ENCODE results near the gene TRAPPC13. TPM values are rescaled to one million over a fixed set of nuclear protein-coding genes. Genes with fewer than 3 reads are reported as not detected.
"Not testable (repeated sequence)": the region's sequence is repeated elsewhere in the genome, so short reads cannot be mapped to it uniquely, and the experiment has no call there.

The TRAPPC13 gene
- 9.2 and 18.3 TPM in 2 replicates for total RNA-seq

- no peak for TF ChIP-seq CTCF (conservative IDR thresholded peaks at IDR 0.05; ENCODE audit: low read depth, low read length)
- H3K4me3 ChIP-seq (ENCODE audit: low read depth, low read length): peak within 1 kb of the TSS; percentile 94
- DNase-seq (ENCODE audit: low read depth): peak; percentile 74
Observed at GRCh38 chr5:65624571-65625555, at the start of gene TRAPPC13, which contains the start of gene SHLD3. Gene TRAPPC13 (plus strand): TSS chr5:65625027. CDS start chr5:65625061, 34 bp downstream. Gene SHLD3 (plus strand): TSS chr5:65625027. CDS start chr5:65629588, 4,561 bp downstream.

GRCh38 chr5:65577141-65577540, 47.7 kb upstream of the TRAPPC13 start:
- TF ChIP-seq CTCF (conservative IDR thresholded peaks at IDR 0.05; ENCODE audit: low read depth, low read length): no peak
- DNase-seq (ENCODE audit: low read depth): no peak
- no peak overlapping the region for H3K4me3 ChIP-seq (ENCODE audit: low read depth, low read length)

GRCh38 chr5:65588694-65589093, 36.1 kb upstream of the TRAPPC13 start:
- H3K4me3 ChIP-seq (ENCODE audit: low read depth, low read length): no peak overlapping the region
- TF ChIP-seq CTCF (conservative IDR thresholded peaks at IDR 0.05; ENCODE audit: low read depth, low read length): peak; percentile 9
- DNase-seq (ENCODE audit: low read depth): no peak

- H3K4me3 ChIP-seq (ENCODE audit: low read depth, low read length); DNase-seq (ENCODE audit: low read depth): not testable (repeated sequence)
Observed at GRCh38 chr5:65601761-65602160, 23.1 kb upstream of the TRAPPC13 start.

- H3K4me3 ChIP-seq (ENCODE audit: low read depth, low read length): no peak overlapping the region
- peak; percentile 97 for DNase-seq (ENCODE audit: low read depth)
- no peak for TF ChIP-seq CTCF (conservative IDR thresholded peaks at IDR 0.05; ENCODE audit: low read depth, low read length)
Observed at GRCh38 chr5:65611524-65611923, 13.3 kb upstream of the TRAPPC13 start.

- DNase-seq (ENCODE audit: low read depth): no peak
- no peak overlapping the region for H3K4me3 ChIP-seq (ENCODE audit: low read depth, low read length)
- no peak for TF ChIP-seq CTCF (conservative IDR thresholded peaks at IDR 0.05; ENCODE audit: low read depth, low read length)
Observed at GRCh38 chr5:65612298-65612907, 12.4 kb upstream of the TRAPPC13 start.

GRCh38 chr5:65620021-65620420, 4.8 kb upstream of the TRAPPC13 start:
- DNase-seq (ENCODE audit: low read depth): no peak
- TF ChIP-seq CTCF (conservative IDR thresholded peaks at IDR 0.05; ENCODE audit: low read depth, low read length): no peak
- no peak overlapping the region for H3K4me3 ChIP-seq (ENCODE audit: low read depth, low read length)

- not testable (repeated sequence) for DNase-seq (ENCODE audit: low read depth); H3K4me3 ChIP-seq (ENCODE audit: low read depth, low read length)
Observed at GRCh38 chr5:65621961-65622360, 2.9 kb upstream of the TRAPPC13 start.

All from epithelial cell of proximal tubule (primary cell).